Globus pallidus (tissue), 1 donor: ENCODE measurements around the gene POLA2.
"Not testable (repeated sequence)": the region's sequence is repeated elsewhere in the genome, so short reads cannot be mapped to it uniquely, and the experiment has no call there.

ENCODE experiments used
- DNase-seq: peaks from one replicate; pipeline ENCODE4 v3.0.0-alpha.2; 2015; ENCODE audit warnings: low spot score

Gene POLA2

GRCh38 chr11:65241692-65242091, 20.1 kb upstream of the POLA2 start:
- DNase-seq = no peak

GRCh38 chr11:65242389-65242788, 19.4 kb upstream of the POLA2 start:
- no peak for DNase-seq

- DNase-seq = no peak
These were observed 18.0 kb upstream of the POLA2 start for GRCh38 chr11:65243797-65244196.

GRCh38 chr11:65245046-65245445, 16.7 kb upstream of the POLA2 start:
- DNase-seq = not testable (repeated sequence)

GRCh38 chr11:65246506-65246905, 15.3 kb upstream of the POLA2 start:
- no peak for DNase-seq

- DNase-seq = not testable (repeated sequence)
These were observed 13.5 kb upstream of the POLA2 start for GRCh38 chr11:65248184-65248710.

GRCh38 chr11:65251476-65251875, 10.3 kb upstream of the POLA2 start:
- no peak for DNase-seq

GRCh38 chr11:65254724-65255123, 7.0 kb upstream of the POLA2 start:
- DNase-seq = no peak

- DNase-seq = no peak
These were observed 2.8 kb upstream of the POLA2 start for GRCh38 chr11:65258988-65259387.

- DNase-seq = no peak
These were observed 1.5 kb upstream of the POLA2 start for GRCh38 chr11:65260302-65260701.

- no peak for DNase-seq
These were observed 789 bp upstream of the POLA2 start for GRCh38 chr11:65260756-65261590.

- no peak for DNase-seq
These were observed 569 bp downstream of the POLA2 start for GRCh38 chr11:65262381-65262680.

GRCh38 chr11:65262776-65263175, 1.0 kb downstream of the POLA2 start:
- DNase-seq = no peak

GRCh38 chr11:65264747-65265146, 3.0 kb downstream of the POLA2 start:
- not testable (repeated sequence) for DNase-seq

GRCh38 chr11:65266210-65266609, 4.4 kb downstream of the POLA2 start:
- DNase-seq = no peak

GRCh38 chr11:65274735-65275682, 13.2 kb downstream of the POLA2 start:
- DNase-seq = peak; percentile 88

GRCh38 chr11:65275906-65276305, 14.1 kb downstream of the POLA2 start:
- DNase-seq = no peak

GRCh38 chr11:65277631-65278277, 16.0 kb downstream of the POLA2 start:
- DNase-seq = no peak

GRCh38 chr11:65278356-65278755, 16.6 kb downstream of the POLA2 start:
- no peak for DNase-seq

GRCh38 chr11:65279279-65279678, 17.5 kb downstream of the POLA2 start:
- DNase-seq = no peak

GRCh38 chr11:65279741-65280440, 18.1 kb downstream of the POLA2 start:
- no peak for DNase-seq

- no peak for DNase-seq
These were observed 18.9 kb downstream of the POLA2 start for GRCh38 chr11:65280646-65281045.
